ENCODE measurements around the gene CRADD. TPM values are rescaled to one million over a fixed set of nuclear protein-coding genes. Genes with fewer than 3 reads are reported as not detected.

The CRADD gene
- total RNA-seq, 1 donor from 2014 or later, result 8.1 TPM

GRCh38 chr12:93722179-93722578 lies 45.0 kb downstream of the CRADD start:
- Mint-ChIP-seq H3K9me3 (peaks cover 25% of the 10 kb centered on the region), H3K27ac (no peak overlapping the region), H3K4me1 (peaks cover 3% of the 10 kb centered on the region), H3K36me3 (ENCODE audit: low read depth) (peaks cover 13% of the 10 kb centered on the region), H3K27me3 (no peaks in the 10 kb centered on the region), H3K4me3 (no peak overlapping the region)
- DNase-seq, result no peak
- intact Hi-C loops (cut with micrococcal nuclease), result no loop called here

GRCh38 chr12:93722835-93723567 lies 45.8 kb downstream of the CRADD start:
- H3K27ac Mint-ChIP-seq, result no peak overlapping the region
- H3K4me1 Mint-ChIP-seq, result peaks cover 3% of the 10 kb centered on the region
- DNase-seq, result no peak
- no peak overlapping the region for H3K4me3 Mint-ChIP-seq
- peaks cover 21% of the 10 kb centered on the region for H3K9me3 Mint-ChIP-seq
- H3K27me3 Mint-ChIP-seq, result no peaks in the 10 kb centered on the region
- intact Hi-C loops (cut with micrococcal nuclease), result no loop called here
- H3K36me3 Mint-ChIP-seq (ENCODE audit: low read depth), result peaks cover 11% of the 10 kb centered on the region

- Mint-ChIP-seq H3K27ac (no peak overlapping the region), H3K4me3 (no peak overlapping the region), H3K9me3 (peaks cover 18% of the 10 kb centered on the region), H3K36me3 (ENCODE audit: low read depth) (peaks cover 8% of the 10 kb centered on the region), H3K4me1 (peaks cover 3% of the 10 kb centered on the region), H3K27me3 (no peaks in the 10 kb centered on the region)
- no peak for DNase-seq
- intact Hi-C loops (cut with micrococcal nuclease), result no loop called here
Measured at GRCh38 chr12:93723568-93723930, 46.4 kb downstream of the CRADD start.

GRCh38 chr12:93725531-93725930 lies 48.4 kb downstream of the CRADD start:
- Mint-ChIP-seq H3K27me3 (no peaks in the 10 kb centered on the region), H3K4me1 (peaks cover 3% of the 10 kb centered on the region), H3K4me3 (no peak overlapping the region), H3K9me3 (peaks cover 14% of the 10 kb centered on the region), H3K27ac (no peak overlapping the region), H3K36me3 (ENCODE audit: low read depth) (peaks cover 4% of the 10 kb centered on the region)
- intact Hi-C loops (cut with micrococcal nuclease), result no loop called here
- DNase-seq, result no peak

GRCh38 chr12:93727195-93727811 lies 50.1 kb downstream of the CRADD start:
- Mint-ChIP-seq H3K4me3 (no peak overlapping the region), H3K9me3 (peaks cover 6% of the 10 kb centered on the region), H3K4me1 (peaks cover 3% of the 10 kb centered on the region), H3K27ac (no peak overlapping the region), H3K27me3 (no peaks in the 10 kb centered on the region), H3K36me3 (ENCODE audit: low read depth) (peaks cover 3% of the 10 kb centered on the region)
- intact Hi-C loops (cut with micrococcal nuclease), result no loop called here
- DNase-seq, result no peak

GRCh38 chr12:93727911-93728310 lies 50.7 kb downstream of the CRADD start:
- no peaks in the 10 kb centered on the region for H3K27me3 Mint-ChIP-seq
- no peak for DNase-seq
- H3K4me3 Mint-ChIP-seq, result no peak overlapping the region
- H3K4me1 Mint-ChIP-seq, result peaks cover 1% of the 10 kb centered on the region
- intact Hi-C loops (cut with micrococcal nuclease), result no loop called here
- H3K27ac Mint-ChIP-seq, result no peak overlapping the region
- no peaks in the 10 kb centered on the region for H3K9me3 Mint-ChIP-seq
- H3K36me3 Mint-ChIP-seq (ENCODE audit: low read depth), result no peaks in the 10 kb centered on the region

- Mint-ChIP-seq H3K9me3 (no peaks in the 10 kb centered on the region), H3K4me1 (no peaks in the 10 kb centered on the region), H3K4me3 (no peak overlapping the region), H3K27ac (no peak overlapping the region), H3K27me3 (no peaks in the 10 kb centered on the region), H3K36me3 (ENCODE audit: low read depth) (no peaks in the 10 kb centered on the region)
- intact Hi-C loops (cut with micrococcal nuclease), result no loop called here
- DNase-seq, result no peak
Measured at GRCh38 chr12:93729934-93730333, 52.8 kb downstream of the CRADD start.

GRCh38 chr12:93733358-93733757 lies 56.2 kb downstream of the CRADD start:
- H3K36me3 Mint-ChIP-seq (ENCODE audit: low read depth), result no peaks in the 10 kb centered on the region
- no peak for DNase-seq
- no peaks in the 10 kb centered on the region for H3K4me1 Mint-ChIP-seq
- no peak overlapping the region for H3K27ac Mint-ChIP-seq
- H3K27me3 Mint-ChIP-seq, result no peaks in the 10 kb centered on the region
- intact Hi-C loops (cut with micrococcal nuclease), result no loop called here
- H3K4me3 Mint-ChIP-seq, result no peak overlapping the region
- no peaks in the 10 kb centered on the region for H3K9me3 Mint-ChIP-seq

- H3K36me3 Mint-ChIP-seq (ENCODE audit: low read depth), result no peaks in the 10 kb centered on the region
- H3K4me1 Mint-ChIP-seq, result peaks cover 2% of the 10 kb centered on the region
- no peaks in the 10 kb centered on the region for H3K27me3 Mint-ChIP-seq
- H3K4me3 Mint-ChIP-seq, result no peak overlapping the region
- H3K27ac Mint-ChIP-seq, result no peak overlapping the region
- no peaks in the 10 kb centered on the region for H3K9me3 Mint-ChIP-seq
- intact Hi-C loops (cut with micrococcal nuclease), result no loop called here
- peak; percentile 21 for DNase-seq
Measured at GRCh38 chr12:93733928-93734327, 56.8 kb downstream of the CRADD start.

GRCh38 chr12:93734784-93735183 lies 57.6 kb downstream of the CRADD start:
- peaks cover 2% of the 10 kb centered on the region for H3K4me1 Mint-ChIP-seq
- no peak overlapping the region for H3K27ac Mint-ChIP-seq
- intact Hi-C loops (cut with micrococcal nuclease), result no loop called here
- H3K27me3 Mint-ChIP-seq, result no peaks in the 10 kb centered on the region
- no peak for DNase-seq
- H3K4me3 Mint-ChIP-seq, result no peak overlapping the region
- no peaks in the 10 kb centered on the region for H3K36me3 Mint-ChIP-seq (ENCODE audit: low read depth)
- no peaks in the 10 kb centered on the region for H3K9me3 Mint-ChIP-seq

GRCh38 chr12:93736640-93737178 lies 59.5 kb downstream of the CRADD start:
- Mint-ChIP-seq H3K27me3 (no peaks in the 10 kb centered on the region), H3K4me3 (no peak overlapping the region), H3K9me3 (no peaks in the 10 kb centered on the region), H3K36me3 (ENCODE audit: low read depth) (no peaks in the 10 kb centered on the region), H3K4me1 (peaks cover 12% of the 10 kb centered on the region), H3K27ac (no peak overlapping the region)
- DNase-seq, result no peak
- intact Hi-C loops (cut with micrococcal nuclease), result no loop called here

GRCh38 chr12:93737457-93738198 lies 60.5 kb downstream of the CRADD start:
- no peaks in the 10 kb centered on the region for H3K27me3 Mint-ChIP-seq
- peaks cover 17% of the 10 kb centered on the region for H3K4me1 Mint-ChIP-seq
- no peaks in the 10 kb centered on the region for H3K36me3 Mint-ChIP-seq (ENCODE audit: low read depth)
- intact Hi-C loops (cut with micrococcal nuclease), result no loop called here
- DNase-seq, result no peak
- no peaks in the 10 kb centered on the region for H3K9me3 Mint-ChIP-seq
- no peak overlapping the region for H3K4me3 Mint-ChIP-seq
- no peak overlapping the region for H3K27ac Mint-ChIP-seq

GRCh38 chr12:93738199-93739058 lies 61.3 kb downstream of the CRADD start:
- no peak overlapping the region for H3K27ac Mint-ChIP-seq

More at GRCh38 chr12:93738199-93739058, 61.3 kb downstream of the CRADD start:
- Mint-ChIP-seq H3K27me3 (no peaks in the 10 kb centered on the region), H3K4me1 (peaks cover 23% of the 10 kb centered on the region), H3K36me3 (ENCODE audit: low read depth) (no peaks in the 10 kb centered on the region), H3K4me3 (no peak overlapping the region), H3K9me3 (no peaks in the 10 kb centered on the region)
- no peak for DNase-seq
- intact Hi-C loops (cut with micrococcal nuclease), result no loop called here

Data from activated CD4-positive, alpha-beta T cell treated with anti-CD3 and anti-CD28 coated beads, Interleukin-2, amount 10 ng/mL, durations not matched to agents 24 days and 14 days (primary cell).